GM23338 (cell line): ENCODE measurements around the gene DDX24. TPM values are rescaled to one million over a fixed set of nuclear protein-coding genes. Genes with fewer than 3 reads are reported as not detected.

Source experiments
- ATAC-seq: fragments of 200-7000 bp; cut with Tn5 transposase; 3 replicates; pipeline ENCODE4 v1.9.1; 2020
- DNase-seq: peaks from one replicate; pipeline ENCODE4 v3.0.0-alpha.2; 2015; ENCODE audit warnings: low spot score
- H2AFZ ChIP-seq: fragments of 200-600 bp; sonication (generic); 2 replicates; pipeline ENCODE4 v1.8.0; 2016; ENCODE audit warnings: antibody characterized with exemption, mild to moderate bottlenecking, moderate library complexity
- H3F3A ChIP-seq: fragments of 200-600 bp; sonication (generic); replicated peaks from 2 replicates; pipeline ENCODE4 v1.8.0; 2017; ENCODE audit warnings: antibody characterized with exemption, mixed run types, low read depth
- H3K27ac ChIP-seq: fragments of 200-600 bp; sonication (generic); 2 replicates; pipeline ENCODE4 v1.6.1; 2016; ENCODE audit warnings: low read depth
- H3K27me3 ChIP-seq: fragments of 200-600 bp; sonication (generic); 2 replicates; pipeline ENCODE4 v1.8.0; 2016; ENCODE audit warnings: mild to moderate bottlenecking, mixed run types, moderate library complexity; ENCODE audit not compliant: insufficient read depth
- H3K36me3 ChIP-seq: fragments of 200-600 bp; sonication (generic); 2 replicates; pipeline ENCODE4 v1.8.0; 2016; ENCODE audit warnings: mild to moderate bottlenecking; ENCODE audit not compliant: insufficient read depth
- H3K4me1 ChIP-seq: fragments of 200-600 bp; sonication (generic); 2 replicates; pipeline ENCODE4 v1.8.0; 2016; ENCODE audit warnings: mild to moderate bottlenecking, moderate library complexity; ENCODE audit not compliant: insufficient read depth
- H3K4me2 ChIP-seq: fragments of 200-600 bp; sonication (generic); 2 replicates; pipeline ENCODE4 v1.7.1; 2017; ENCODE audit warnings: mixed run types
- H3K4me3 ChIP-seq: fragments of 200-600 bp; sonication (generic); 2 replicates; pipeline ENCODE4 v1.6.1; 2016; ENCODE audit warnings: mixed run types
- H3K79me2 ChIP-seq: fragments of 200-600 bp; sonication (generic); replicated peaks from 2 replicates; pipeline ENCODE4 v1.8.0; 2017; ENCODE audit warnings: mild to moderate bottlenecking; ENCODE audit not compliant: insufficient read depth
- H3K9me2 ChIP-seq: fragments of 200-600 bp; sonication (generic); 2 replicates; pipeline ENCODE4 v1.8.0; 2017; ENCODE audit not compliant: insufficient read depth
- H4K20me1 ChIP-seq: fragments of 200-600 bp; sonication (generic); replicated peaks from 2 replicates; pipeline ENCODE4 v1.8.0; 2017; ENCODE audit warnings: mild to moderate bottlenecking; ENCODE audit not compliant: insufficient read depth
- H3K27ac Mint-ChIP-seq: 2 replicates; pipeline ENCODE4 v1.8.0; 2020; ENCODE audit warnings: inconsistent platforms, mild to moderate bottlenecking, moderate library complexity, mixed read lengths
- H3K27me3 Mint-ChIP-seq: 3 replicates; pipeline ENCODE4 v1.8.0; 2022; ENCODE audit warnings: low read depth, mild to moderate bottlenecking, moderate library complexity, mixed read lengths, inconsistent platforms; ENCODE audit not compliant: insufficient read depth, poor library complexity
- H3K36me3 Mint-ChIP-seq: 3 replicates; pipeline ENCODE4 v1.8.0; 2021; ENCODE audit warnings: low read depth, mild to moderate bottlenecking, inconsistent platforms, moderate library complexity, mixed read lengths
- H3K4me1 Mint-ChIP-seq: 3 replicates; pipeline ENCODE4 v1.8.0; 2020; ENCODE audit warnings: mild to moderate bottlenecking, inconsistent platforms, mixed read lengths
- H3K4me3 Mint-ChIP-seq: 3 replicates; pipeline ENCODE4 v1.8.0; 2021; ENCODE audit warnings: moderate library complexity, mild to moderate bottlenecking, inconsistent platforms, mixed read lengths
- H3K9me3 Mint-ChIP-seq: 3 replicates; pipeline ENCODE4 v1.8.0; 2020; ENCODE audit warnings: moderate library complexity, mild to moderate bottlenecking, inconsistent platforms, mixed read lengths
- CREB1 ChIP-seq: fragments of 250-450 bp; sonication (Bioruptor Pico); IDR thresholded peaks from 2 replicates; pipeline ENCODE4 v1.5.0; 2020; ENCODE audit warnings: low read depth, mild to moderate bottlenecking, moderate library complexity
- CTCF ChIP-seq, 2 experiments: fragments of 200-600 bp in 1 of 2; sonication (generic) in 1 of 2; conservative IDR thresholded peaks; 2 replicates each; pipeline versions ENCODE4 v1.5.1 to v1.6.1; 2016 to 2017; ENCODE audit warnings: antibody characterized with exemption in 2 of 2, low read depth in 2 of 2, mild to moderate bottlenecking in 2 of 2, moderate library complexity in 1 of 2
- ETS1 ChIP-seq: IDR thresholded peaks from 2 replicates; pipeline ENCODE4 v1.6.1; 2016; ENCODE audit warnings: antibody characterized with exemption
- EZH2 ChIP-seq: fragments of 200-600 bp; sonication (generic); IDR thresholded peaks from one replicate; pipeline ENCODE4 v1.8.0; 2017; ENCODE audit warnings: antibody characterized with exemption, mild to moderate bottlenecking, low read depth; ENCODE audit not compliant: unreplicated experiment
- EZH2phosphoT487 ChIP-seq: fragments of 200-600 bp; sonication (generic); IDR thresholded peaks from one replicate; pipeline ENCODE4 v1.8.1; 2018; ENCODE audit warnings: antibody characterized with exemption; ENCODE audit not compliant: unreplicated experiment
- JUNB ChIP-seq: IDR thresholded peaks from one replicate; pipeline ENCODE4 v1.6.1; 2016; ENCODE audit warnings: antibody characterized with exemption; ENCODE audit not compliant: unreplicated experiment
- NANOG ChIP-seq: IDR thresholded peaks from 2 replicates; pipeline ENCODE4 v1.6.1; 2016; ENCODE audit warnings: antibody characterized with exemption, borderline replicate concordance
- POLR2AphosphoS5 ChIP-seq: IDR thresholded peaks from 2 replicates; pipeline ENCODE4 v1.6.1; 2016; ENCODE audit warnings: antibody characterized with exemption, low read depth
- REST ChIP-seq: IDR thresholded peaks from one replicate; pipeline ENCODE4 v1.6.1; 2018; ENCODE audit warnings: antibody characterized with exemption; ENCODE audit not compliant: unreplicated experiment
- STAT1 ChIP-seq: IDR thresholded peaks from one replicate; pipeline ENCODE4 v1.6.1; 2016; ENCODE audit warnings: antibody characterized with exemption; ENCODE audit not compliant: unreplicated experiment
- ZNF114 ChIP-seq: fragments of 250-450 bp; sonication (Bioruptor Pico); IDR thresholded peaks from 2 replicates; pipeline ENCODE4 v1.5.0; 2020; ENCODE audit warnings: mild to moderate bottlenecking, moderate library complexity
- ZNF331 ChIP-seq: fragments of 250-450 bp; sonication (Bioruptor Pico); IDR thresholded peaks from 2 replicates; pipeline ENCODE4 v1.5.0; 2020; ENCODE audit warnings: low read depth, mild to moderate bottlenecking, moderate library complexity
- ZNF462 ChIP-seq: fragments of 250-450 bp; sonication (Bioruptor Pico); IDR thresholded peaks from 2 replicates; pipeline ENCODE4 v1.5.0; 2020; ENCODE audit warnings: mild to moderate bottlenecking, moderate library complexity
- polyA plus RNA-seq: library from polyadenylated mRNA; unstranded; fragments of >200 nt; fragmentation: Nextera tagmentation; extraction: Ambion mirVana; gene quantifications from 2 replicates; pipeline ENCODE4 v1.2.1, GENCODE V29; 2016
- total RNA-seq: library from RNA; depleted of rRNA; stranded (reverse); fragments of >200 nt; shearing (Covaris generic); gene quantifications from 2 replicates; pipeline ENCODE4 v1.2.3, GENCODE V29; 2014

DDX24 gene
- total and polyA plus RNA-seq, 2 experiments from 2014 or later: 150 to 265 TPM

DNA sequence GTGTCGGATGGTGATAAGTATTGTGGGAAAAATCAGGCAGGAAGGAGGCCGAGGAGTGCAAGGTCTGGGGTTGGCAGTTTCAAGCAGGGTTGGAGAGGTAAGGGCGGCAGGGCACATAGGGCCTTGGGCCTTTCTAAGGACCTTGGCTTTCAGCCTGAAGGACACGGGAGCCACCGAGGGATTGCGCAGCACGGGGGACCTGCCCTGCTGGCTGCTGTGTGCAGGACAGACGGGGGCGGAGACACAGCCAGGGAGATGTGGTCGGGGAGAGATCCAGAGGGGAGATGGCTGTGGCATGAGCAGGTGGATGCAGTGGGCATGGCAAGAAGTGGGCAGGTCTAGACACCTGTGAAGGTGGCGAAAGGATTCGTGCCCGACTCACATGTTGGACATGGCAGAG, 40.2 kb downstream of the DDX24 start:
- H3K4me2 ChIP-seq: no peak overlapping the region
- Mint-ChIP-seq H3K9me3 (no peaks in the 10 kb centered on the region; the same call in 2 of the 3 replicates), H3K4me1 (peaks cover 8% of the 10 kb centered on the region; the same call in 2 of the 3 replicates), H3K27me3 (peaks cover 20% of the 10 kb centered on the region), H3K4me3 (no peak overlapping the region), H3K36me3 (peaks cover 13% of the 10 kb centered on the region; the same call in 2 of the 3 replicates), H3K27ac (no peak overlapping the region)
- no peaks in the 10 kb centered on the region for H3K36me3 ChIP-seq
- no peaks in the 10 kb centered on the region for H3K79me2 ChIP-seq
- H2AFZ ChIP-seq: no peak overlapping the region
- no peaks in the 10 kb centered on the region for H3F3A ChIP-seq
- H3K4me3 ChIP-seq: no peak overlapping the region
- no peaks in the 10 kb centered on the region for H3K27me3 ChIP-seq
- H3K27ac ChIP-seq: no peak overlapping the region
- no peak for DNase-seq
- H4K20me1 ChIP-seq: no peaks in the 10 kb centered on the region
- H3K9me2 ChIP-seq: no peaks in the 10 kb centered on the region
- TF ChIP-seq NANOG: no peak
- no peak for TF ChIP-seq ZNF331 (CRISPR knock-in tag)
- no peak for TF ChIP-seq CREB1 (CRISPR knock-in tag)
- no peak for TF ChIP-seq ZNF462
- no peak for TF ChIP-seq EZH2phosphoT487
- TF ChIP-seq POLR2AphosphoS5: no peak
- TF ChIP-seq ETS1: no peak
- no peak for TF ChIP-seq JUNB
- TF ChIP-seq STAT1: no peak
- no peak for TF ChIP-seq EZH2
- TF ChIP-seq ZNF114: no peak
- TF ChIP-seq REST: no peak
- TF ChIP-seq CTCF (conservative IDR thresholded peaks at IDR 0.05; ENCODE audit: low read depth in 2 of 2): no peak
- no peak for ATAC-seq
- no peaks in the 10 kb centered on the region for H3K4me1 ChIP-seq
